Right lobe of liver (tissue), 6 donors: Measurements from ENCODE around the gene IKBKG. TPM values are rescaled to one million over a fixed set of nuclear protein-coding genes. Genes with fewer than 3 reads are reported as not detected.
"Not testable (repeated sequence)": the region's sequence is repeated elsewhere in the genome, so short reads cannot be mapped to it uniquely, and the experiment has no call there.

Experiments
- ATAC-seq, 4 donors: fragments of 200-7000 bp; cut with Tn5 transposase; one replicate each; pipeline ENCODE4 v1.9.1; 2020; ENCODE audit warnings: mild to moderate bottlenecking in 4 of 4, moderate library complexity in 4 of 4
- DNase-seq, 3 donors: peaks; one replicate each; pipeline ENCODE4 v3.0.0-alpha.2; 2020
- H3K27ac ChIP-seq, 3 donors: fragments of 200-600 bp; one replicate each; pipeline ENCODE4 v1.8.0; 2022
- H3K27me3 ChIP-seq, 2 donors: fragments of 200-600 bp; one replicate each; pipeline ENCODE4 v1.8.0; 2022
- H3K36me3 ChIP-seq, 4 donors: fragments of 200-600 bp; sonication (generic) in 1 of 4; one replicate each; pipeline versions ENCODE4 v1.5.1 to v1.8.0; 2017 to 2022; ENCODE audit warnings: control low read depth in 1 of 4
- H3K4me1 ChIP-seq, 4 donors: fragments of 200-600 bp; sonication (generic) in 1 of 4; one replicate each; pipeline versions ENCODE4 v1.5.1 to v1.8.0; 2017 to 2022; ENCODE audit warnings: control low read depth in 1 of 4
- H3K4me3 ChIP-seq, 3 donors: fragments of 200-600 bp; one replicate each; pipeline ENCODE4 v1.8.0; 2022
- H3K9me3 ChIP-seq, 4 donors: fragments of 200-600 bp; sonication (generic) in 1 of 4; one replicate each; pipeline versions ENCODE4 v1.5.1 to v1.8.0; 2017 to 2022; ENCODE audit warnings: control low read depth in 1 of 4
- POLR2A ChIP-seq: fragments of 450-650 bp; IDR thresholded peaks from one replicate; pipeline ENCODE4 v1.6.1; 2017; ENCODE audit warnings: antibody characterized with exemption, mild to moderate bottlenecking
- WGBS: methylation state at CpG from one replicate; pipeline ENCODE4 v1.1.6; 2018; ENCODE audit warnings: low coverage, low lambda C conversion rate; ENCODE audit not compliant: insufficient coverage; ENCODE audit errors: missing lambda C conversion rate; 5-methylcytosine and 5-hydroxymethylcytosine counted together
- intact Hi-C, 2 donors: fragments of 100-400 bp; cut with DNase I; formaldehyde crosslinking; loops; one replicate each; pipeline versions ENCODE4 v1.11.2 to v1.14.1; 2022
- long read RNA-seq: library from polyadenylated mRNA; unstranded; transcript quantifications from one replicate; pipeline ENCODE4 v2.0.0, GENCODE V29; 2019
- total RNA-seq, 6 experiments: library from RNA; depleted of rRNA in 2 of 6; stranded (reverse); fragments of >200 nt in 2 of 6; fragmentation: NEBNext Ultra II Directional in 3 of 6; extraction: Animal tissue kit (Norgen Biotek cat#: 25700) in 3 of 6; gene quantifications; one replicate each; pipeline versions ENCODE4 v1.1.0 to v1.2.4, GENCODE V29; 2016 to 2023
- TF ChIP-seq, protein P1 (sequence below), 4 donors: fragments of 200-600 bp in 3 of 4; fragments of 450-650 bp in 1 of 4; IDR thresholded peaks; one replicate each; pipeline versions ENCODE4 v1.5.1 to v1.8.0; 2016 to 2022; ENCODE audit warnings: antibody characterized with exemption in 4 of 4, mild to moderate bottlenecking in 2 of 4
- donor health status: DM: no; HTN: yes; CAD: no.
- donor health status: DM: no; HTN: no; CAD: no.
- donor health status: DM: no; HTN: no; CAD: no.
- donor health status: DM: no; HTN: yes; CAD: no.
- donor health status: DM: no; HTN: yes; CAD: no.

IKBKG gene, protein sequence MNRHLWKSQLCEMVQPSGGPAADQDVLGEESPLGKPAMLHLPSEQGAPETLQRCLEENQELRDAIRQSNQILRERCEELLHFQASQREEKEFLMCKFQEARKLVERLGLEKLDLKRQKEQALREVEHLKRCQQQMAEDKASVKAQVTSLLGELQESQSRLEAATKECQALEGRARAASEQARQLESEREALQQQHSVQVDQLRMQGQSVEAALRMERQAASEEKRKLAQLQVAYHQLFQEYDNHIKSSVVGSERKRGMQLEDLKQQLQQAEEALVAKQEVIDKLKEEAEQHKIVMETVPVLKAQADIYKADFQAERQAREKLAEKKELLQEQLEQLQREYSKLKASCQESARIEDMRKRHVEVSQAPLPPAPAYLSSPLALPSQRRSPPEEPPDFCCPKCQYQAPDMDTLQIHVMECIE
- total RNA-seq = 10 to 100 TPM; 32.8 to 83.3 (median 46.5) TPM
- long read RNA-seq, partial matches to known transcripts = 1 of 12 reads
- long read RNA-seq, other reads (novel, unspliced or antisense) = 9 of 12 reads

DNA sequence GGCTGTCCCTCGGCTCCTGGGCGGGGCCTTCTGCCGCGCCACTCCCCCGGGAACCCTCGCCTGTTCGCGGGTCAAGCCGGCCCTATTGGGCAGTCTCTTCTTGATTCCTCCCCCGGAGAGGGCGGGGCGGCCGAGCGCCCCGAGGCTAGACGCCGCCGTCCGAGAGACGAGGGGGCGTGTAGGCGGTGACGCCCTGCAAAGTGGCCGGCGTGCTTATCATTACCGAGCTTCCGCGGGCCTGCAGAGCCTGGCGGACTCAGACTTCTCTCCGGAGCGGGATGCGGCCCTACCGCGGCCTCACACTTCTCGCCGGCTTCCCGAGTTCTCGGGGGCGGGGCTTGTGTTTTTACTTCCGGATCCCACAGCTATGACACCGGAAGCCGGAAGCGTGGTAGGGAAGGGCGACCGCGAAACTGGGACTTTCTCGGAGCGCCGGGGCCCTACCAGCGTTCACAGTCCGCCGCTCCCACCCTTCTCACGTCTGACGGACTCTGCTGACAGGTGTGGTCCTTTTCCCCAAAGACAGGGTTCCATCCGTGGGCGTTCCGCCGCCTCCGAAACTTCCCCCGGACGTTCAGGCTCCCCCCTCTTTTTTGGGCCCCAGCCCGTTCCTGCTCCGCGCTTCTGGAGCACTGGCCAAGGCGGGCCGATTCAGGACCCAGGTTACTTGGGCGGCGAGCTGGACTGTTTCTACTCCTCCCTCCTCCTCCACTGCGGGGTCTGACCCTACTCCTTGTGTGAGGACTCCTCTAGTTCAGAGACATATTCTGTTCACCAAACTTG, at the start of gene IKBKG:
IKBKG (plus strand) TSS at position 376 of the 783 bp plus-strand sequence. CDS start 4,383 bp downstream, outside the sequence.
- WGBS = 32% methylated on average over 36 of the region's 69 CpGs
- peaks cover 0 to 32% (median 0%) of the 10 kb centered on the region in 4 donors for H3K4me1 ChIP-seq

DNA sequence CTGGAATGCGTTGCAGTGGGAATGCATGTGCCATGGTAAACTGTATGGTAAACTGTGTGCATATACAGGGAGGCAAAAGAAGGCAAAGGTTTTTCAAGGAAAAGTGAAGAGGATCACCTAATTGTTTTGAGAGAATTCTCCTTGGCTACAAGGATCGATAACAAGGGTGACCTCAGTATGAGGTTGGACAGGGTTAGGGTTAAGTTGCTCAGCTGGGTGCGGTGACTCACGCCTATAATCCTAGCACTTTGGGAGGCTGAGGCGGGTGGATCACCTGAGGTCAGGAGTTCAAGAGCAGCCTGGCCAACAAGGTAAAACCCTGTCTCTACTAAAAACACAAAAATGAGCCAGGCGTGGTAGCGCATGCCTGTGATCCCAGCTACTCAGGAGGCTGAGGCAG, 46.0 kb upstream of the IKBKG start:
- H3K27me3 ChIP-seq, H3K4me1 ChIP-seq, intact Hi-C loops, H3K9me3 ChIP-seq, H3K27ac ChIP-seq, H3K36me3 ChIP-seq, H3K4me3 ChIP-seq, ATAC-seq, DNase-seq: not testable (repeated sequence)
- WGBS = 79% methylated on average over 5 of the region's 7 CpGs

More for the DNA sequence above, at the start of gene IKBKG:
- Histone ChIP-seq H3K9me3 (no peaks in the 10 kb centered on the region), H3K27ac (peak within 1 kb of the TSS; percentile 8 to 70 (median 58)), H3K36me3 (peaks cover 0 to 3% (median 0%) of the 10 kb centered on the region in 4 donors), H3K27me3 (no peaks in the 10 kb centered on the region), H3K4me3 (peak within 1 kb of the TSS; percentile 49 to 68 (median 65))
- TF ChIP-seq, protein P1, sequence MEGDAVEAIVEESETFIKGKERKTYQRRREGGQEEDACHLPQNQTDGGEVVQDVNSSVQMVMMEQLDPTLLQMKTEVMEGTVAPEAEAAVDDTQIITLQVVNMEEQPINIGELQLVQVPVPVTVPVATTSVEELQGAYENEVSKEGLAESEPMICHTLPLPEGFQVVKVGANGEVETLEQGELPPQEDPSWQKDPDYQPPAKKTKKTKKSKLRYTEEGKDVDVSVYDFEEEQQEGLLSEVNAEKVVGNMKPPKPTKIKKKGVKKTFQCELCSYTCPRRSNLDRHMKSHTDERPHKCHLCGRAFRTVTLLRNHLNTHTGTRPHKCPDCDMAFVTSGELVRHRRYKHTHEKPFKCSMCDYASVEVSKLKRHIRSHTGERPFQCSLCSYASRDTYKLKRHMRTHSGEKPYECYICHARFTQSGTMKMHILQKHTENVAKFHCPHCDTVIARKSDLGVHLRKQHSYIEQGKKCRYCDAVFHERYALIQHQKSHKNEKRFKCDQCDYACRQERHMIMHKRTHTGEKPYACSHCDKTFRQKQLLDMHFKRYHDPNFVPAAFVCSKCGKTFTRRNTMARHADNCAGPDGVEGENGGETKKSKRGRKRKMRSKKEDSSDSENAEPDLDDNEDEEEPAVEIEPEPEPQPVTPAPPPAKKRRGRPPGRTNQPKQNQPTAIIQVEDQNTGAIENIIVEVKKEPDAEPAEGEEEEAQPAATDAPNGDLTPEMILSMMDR (IDR thresholded peaks at IDR 0.05) = no peak
- TF ChIP-seq POLR2A = peak; percentile 16
- DNase-seq (peak; percentile 91 to 95 (median 91)), ATAC-seq (peak; percentile 79 to 92 (median 86))
- intact Hi-C loops = no loop called here

DNA sequence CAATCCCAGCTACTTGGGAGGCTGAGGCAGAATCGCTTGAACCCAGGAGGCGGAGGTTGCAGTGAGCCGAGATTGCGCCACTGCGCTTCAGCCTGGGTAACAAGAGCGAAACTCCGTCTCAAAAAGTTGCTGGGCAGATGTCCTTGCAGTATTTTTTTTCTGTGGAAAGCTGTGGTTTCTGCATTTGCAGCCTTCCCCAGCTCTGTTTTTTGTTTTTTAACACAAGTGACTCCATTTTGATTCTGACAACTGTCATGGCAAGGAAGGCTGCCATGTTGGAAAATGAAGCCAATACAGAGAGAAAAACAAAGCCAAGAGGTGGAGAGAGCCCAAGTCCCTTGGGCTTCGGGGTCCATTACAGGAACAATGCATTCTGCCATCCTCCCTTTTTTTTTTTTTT, 45.3 kb upstream of the IKBKG start:
- no peak for TF ChIP-seq POLR2A
- TF ChIP-seq, protein P1 (IDR thresholded peaks at IDR 0.05) = no peak
- no peaks in the 10 kb centered on the region for H3K4me1 ChIP-seq
- intact Hi-C loops = no loop called here
- ATAC-seq (no peak), DNase-seq (no peak)
- WGBS = 84% methylated on average over 7 of the region's 8 CpGs
- no peak overlapping the region for H3K4me3 ChIP-seq
- H3K9me3 ChIP-seq = no peaks in the 10 kb centered on the region
- H3K27ac ChIP-seq = no peak overlapping the region
- peaks cover 0 to 4% (median 0%) of the 10 kb centered on the region in 4 donors for H3K36me3 ChIP-seq
- peaks cover 0 to 4% of the 10 kb centered on the region in 2 donors for H3K27me3 ChIP-seq

DNA sequence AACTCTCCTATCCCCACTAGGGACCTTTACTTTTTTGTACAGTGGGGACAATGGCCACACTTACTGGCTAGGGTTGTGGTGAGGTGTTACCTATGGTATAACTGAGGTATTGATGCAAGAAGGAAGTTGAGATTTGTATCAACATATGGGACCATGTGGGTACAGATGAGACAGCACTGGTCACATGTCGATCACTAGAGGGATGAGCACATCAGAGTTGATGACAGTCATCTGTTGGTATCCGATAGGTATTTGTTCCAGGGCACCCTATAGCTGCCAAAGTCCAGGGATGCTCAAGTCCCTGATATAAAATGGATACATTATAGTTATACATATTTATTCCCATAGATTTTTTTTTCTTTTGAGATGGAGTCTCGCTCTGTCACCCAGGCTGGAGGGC, 44.4 kb upstream of the IKBKG start:
- H3K4me1 ChIP-seq = no peaks in the 10 kb centered on the region
- H3K9me3 ChIP-seq = no peaks in the 10 kb centered on the region
- H3K36me3 ChIP-seq = peaks cover 0 to 7% (median 0%) of the 10 kb centered on the region in 4 donors
- H3K4me3 ChIP-seq = no peak overlapping the region
- no peaks in the 10 kb centered on the region for H3K27me3 ChIP-seq
- TF ChIP-seq, protein P1 (IDR thresholded peaks at IDR 0.05) = no peak
- TF ChIP-seq POLR2A = no peak
- 79% methylated on average over 2 of the region's 3 CpGs for WGBS
- no peak for ATAC-seq
- intact Hi-C loops = no loop called here
- DNase-seq = no peak
- no peak overlapping the region for H3K27ac ChIP-seq
